Activated naive CD8-positive, alpha-beta T cell (primary cell): ENCODE data around the gene BLOC1S4.

Experiments
- H3K27ac Mint-ChIP-seq: one replicate; pipeline ENCODE4 v1.8.0; 2021; ENCODE audit warnings: mixed read lengths
- H3K27me3 Mint-ChIP-seq: one replicate; pipeline ENCODE4 v1.8.0; 2021; ENCODE audit warnings: mixed read lengths
- H3K36me3 Mint-ChIP-seq: one replicate; pipeline ENCODE4 v1.8.0; 2021; ENCODE audit warnings: mixed read lengths
- H3K4me1 Mint-ChIP-seq: one replicate; pipeline ENCODE4 v1.8.0; 2021; ENCODE audit warnings: low read depth, mixed read lengths
- H3K4me3 Mint-ChIP-seq: one replicate; pipeline ENCODE4 v1.8.0; 2021; ENCODE audit warnings: mild to moderate bottlenecking, mixed read lengths
- H3K9me3 Mint-ChIP-seq: one replicate; pipeline ENCODE4 v1.8.0; 2021; ENCODE audit warnings: low read depth, mixed read lengths

BLOC1S4 gene

DNA sequence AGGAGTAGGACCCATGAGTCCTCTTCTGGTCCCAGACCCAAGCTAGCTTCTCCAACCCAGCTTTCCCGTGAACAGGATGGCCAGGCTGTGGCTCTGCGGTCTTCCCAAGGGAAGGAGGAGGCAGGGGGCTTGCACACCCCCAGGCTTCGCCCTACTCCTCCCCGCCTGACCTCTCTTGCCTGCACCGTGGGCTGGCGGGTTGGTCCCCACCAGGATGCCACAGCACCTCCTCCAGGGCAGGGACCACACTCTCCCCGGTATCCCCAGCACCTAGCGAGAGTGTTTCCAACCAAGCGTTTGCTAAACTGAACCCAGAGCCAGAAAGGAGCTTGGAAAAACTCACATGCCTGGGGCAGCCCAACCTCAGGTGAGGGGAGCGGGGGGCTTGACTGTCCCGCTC lies 31.3 kb upstream of the BLOC1S4 start:
- Mint-ChIP-seq H3K27me3 (no peaks in the 10 kb centered on the region), H3K27ac (no peak overlapping the region), H3K36me3 (peaks cover 6% of the 10 kb centered on the region), H3K9me3 (no peaks in the 10 kb centered on the region), H3K4me3 (no peak overlapping the region), H3K4me1 (peaks cover 42% of the 10 kb centered on the region)

DNA sequence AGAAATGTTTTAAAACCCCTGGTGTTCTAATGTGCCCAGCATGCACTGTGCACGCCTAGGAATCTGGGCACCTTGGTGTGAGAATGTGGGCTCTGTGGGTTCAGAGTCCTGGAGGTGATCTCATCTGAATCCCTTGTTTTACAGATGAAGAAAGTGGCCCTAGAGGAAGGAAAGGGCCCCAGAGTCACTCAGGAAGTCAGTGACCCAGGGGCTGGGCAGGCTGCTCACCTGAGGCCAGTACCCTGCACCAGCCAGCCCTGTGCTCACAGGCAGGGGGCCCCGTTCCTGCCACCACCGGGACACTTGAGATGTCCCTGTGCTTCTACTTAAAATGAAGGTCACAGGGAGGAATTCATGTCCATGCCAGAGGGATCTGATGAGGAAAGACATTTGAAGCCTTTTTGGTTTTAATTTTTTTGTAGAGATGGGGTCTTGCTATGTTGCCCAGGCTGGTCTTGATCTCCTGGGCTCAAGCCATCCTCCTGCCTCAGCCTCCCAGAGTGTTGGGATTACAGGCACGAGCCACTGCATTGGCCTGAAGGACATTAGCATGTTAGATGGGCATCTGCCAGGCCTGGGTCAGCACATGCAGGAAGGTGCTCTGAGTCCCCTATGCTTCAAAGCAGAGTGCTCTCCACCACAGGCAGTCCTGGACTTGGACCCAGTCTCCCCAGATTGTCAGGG lies 29.7 kb upstream of the BLOC1S4 start:
- Mint-ChIP-seq H3K9me3 (no peaks in the 10 kb centered on the region), H3K36me3 (no peaks in the 10 kb centered on the region), H3K27ac (no peak overlapping the region), H3K4me3 (no peak overlapping the region), H3K4me1 (peaks cover 53% of the 10 kb centered on the region), H3K27me3 (no peaks in the 10 kb centered on the region)

DNA sequence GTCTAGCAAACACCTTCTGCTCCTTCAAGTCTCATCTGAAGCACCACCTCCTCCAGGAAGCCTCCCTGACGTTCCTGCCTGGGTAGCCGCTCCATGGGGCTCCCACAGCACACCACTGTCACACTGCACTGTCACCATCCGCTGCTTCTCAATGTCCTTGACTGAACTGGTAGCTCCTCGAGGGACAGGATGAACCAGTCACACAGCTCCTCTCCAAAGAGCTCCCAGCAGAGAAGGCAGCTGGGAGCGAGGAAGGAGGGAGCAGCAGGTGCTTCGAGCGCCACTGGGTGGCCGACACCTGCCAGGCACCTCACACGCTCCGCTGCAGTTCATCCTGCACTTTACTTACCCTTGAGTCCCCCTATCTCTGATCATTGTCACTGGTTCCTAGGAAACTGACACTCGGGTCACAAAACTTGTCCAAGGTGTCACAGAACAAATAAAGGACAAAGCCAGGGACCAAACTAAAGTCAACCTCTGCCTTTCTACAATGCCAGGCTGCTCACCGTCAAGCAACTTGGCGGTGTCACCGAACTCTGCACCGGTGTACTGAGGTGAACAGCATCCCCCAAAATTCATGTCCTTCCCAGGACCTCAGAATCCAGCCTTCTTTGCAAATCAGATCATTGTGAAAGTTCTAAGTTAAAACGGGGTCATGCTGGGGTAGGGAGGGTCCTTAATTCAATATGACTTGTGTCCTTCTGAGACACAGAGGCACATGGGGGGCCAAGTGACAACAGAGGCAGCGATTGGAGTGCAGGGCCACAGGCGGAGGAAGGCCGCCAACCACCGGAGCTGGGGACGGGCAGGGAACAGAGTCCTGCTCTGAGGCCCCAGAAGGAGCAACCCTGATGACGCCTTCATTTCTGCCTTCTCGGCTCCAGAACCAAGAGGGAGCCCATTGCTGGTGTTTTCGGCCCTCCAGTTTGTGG lies 27.8 kb upstream of the BLOC1S4 start:
- Mint-ChIP-seq H3K9me3 (no peaks in the 10 kb centered on the region), H3K4me1 (peaks cover 66% of the 10 kb centered on the region), H3K27me3 (no peaks in the 10 kb centered on the region), H3K4me3 (peak overlapping the region; percentile 77), H3K36me3 (no peaks in the 10 kb centered on the region), H3K27ac (peak overlapping the region; percentile 87)

DNA sequence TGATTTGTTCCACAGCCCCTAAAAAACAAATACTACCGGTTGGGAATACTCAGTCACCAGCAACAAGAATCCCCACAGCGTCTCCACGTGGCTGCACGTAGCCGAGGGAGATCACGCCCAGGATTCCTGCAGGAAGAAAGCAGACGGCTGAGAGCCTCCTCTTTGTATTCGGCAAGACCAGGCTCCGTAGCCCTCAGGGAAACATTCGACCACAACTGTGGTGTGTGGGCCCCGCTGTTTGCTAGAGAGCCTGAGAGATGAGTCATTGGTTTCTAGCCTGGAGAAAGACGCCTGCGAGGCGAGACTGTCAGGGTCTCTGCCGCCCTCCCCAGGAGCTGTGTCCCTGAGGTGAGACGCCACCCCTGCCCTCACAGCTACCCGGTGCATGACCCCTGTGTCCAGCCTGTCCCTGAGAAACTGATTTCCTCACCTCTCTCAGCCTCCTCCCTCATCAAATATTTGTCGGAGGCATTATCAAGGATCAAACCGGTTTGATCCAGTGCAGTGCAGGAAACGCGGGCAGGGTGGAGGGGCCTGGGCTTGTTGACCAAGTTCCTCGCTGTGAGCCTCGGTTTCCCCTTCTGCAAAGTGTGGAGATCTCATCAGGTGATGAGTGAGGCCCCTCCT lies 27.0 kb upstream of the BLOC1S4 start:
- Mint-ChIP-seq H3K36me3 (no peaks in the 10 kb centered on the region), H3K27me3 (no peaks in the 10 kb centered on the region), H3K4me3 (peak overlapping the region; percentile 77), H3K4me1 (peaks cover 74% of the 10 kb centered on the region), H3K27ac (peak overlapping the region; percentile 87), H3K9me3 (no peaks in the 10 kb centered on the region)

DNA sequence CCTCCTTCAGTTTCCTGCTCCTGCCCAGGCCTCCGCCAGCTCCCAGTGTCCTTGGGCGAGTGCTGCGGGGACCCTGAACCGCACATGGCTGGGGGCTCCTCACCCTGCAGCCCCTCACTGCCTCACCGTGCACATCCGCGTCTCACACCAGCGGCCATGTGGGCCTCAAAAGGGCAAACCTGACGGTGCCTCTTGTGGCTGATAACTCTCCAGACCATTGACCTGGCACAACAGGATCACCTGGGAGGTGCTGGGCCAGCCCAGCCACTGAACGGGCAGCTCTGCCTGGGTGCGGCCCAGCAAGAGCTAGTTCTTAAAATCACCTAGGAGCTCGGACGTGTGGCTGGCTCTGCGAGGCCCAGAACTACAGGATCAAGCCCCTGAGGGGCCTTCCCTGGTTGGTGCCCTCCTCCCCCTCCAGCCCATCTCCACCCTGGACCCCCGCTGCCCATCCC lies 26.4 kb upstream of the BLOC1S4 start:
- Mint-ChIP-seq H3K9me3 (no peaks in the 10 kb centered on the region), H3K27me3 (no peaks in the 10 kb centered on the region), H3K27ac (peak overlapping the region; percentile 87), H3K4me1 (peaks cover 78% of the 10 kb centered on the region), H3K36me3 (no peaks in the 10 kb centered on the region), H3K4me3 (peak overlapping the region; percentile 77)

DNA sequence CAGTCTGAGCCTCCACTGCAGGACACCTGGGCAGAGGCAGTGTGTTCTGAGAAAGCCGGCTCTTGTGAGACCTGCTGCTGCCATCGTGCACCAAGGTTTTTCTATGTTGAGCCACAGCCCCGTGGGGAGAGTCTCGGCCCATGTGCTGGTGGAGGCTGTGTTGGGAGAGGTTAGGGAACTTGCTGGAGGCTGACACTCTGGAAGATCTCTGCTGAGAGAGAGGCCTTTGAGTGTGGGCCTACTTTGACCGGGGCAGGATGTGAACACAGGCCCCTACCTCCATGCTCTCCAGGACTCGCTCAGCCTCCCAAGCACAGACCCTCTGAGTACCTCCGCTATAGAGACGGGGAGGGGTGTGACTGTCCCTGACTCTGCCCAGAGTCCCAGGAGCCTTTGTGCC lies 23.6 kb upstream of the BLOC1S4 start:
- Mint-ChIP-seq H3K9me3 (no peaks in the 10 kb centered on the region), H3K27ac (peak overlapping the region; percentile 86), H3K4me3 (no peak overlapping the region), H3K36me3 (no peaks in the 10 kb centered on the region), H3K4me1 (peaks cover 91% of the 10 kb centered on the region), H3K27me3 (no peaks in the 10 kb centered on the region)

DNA sequence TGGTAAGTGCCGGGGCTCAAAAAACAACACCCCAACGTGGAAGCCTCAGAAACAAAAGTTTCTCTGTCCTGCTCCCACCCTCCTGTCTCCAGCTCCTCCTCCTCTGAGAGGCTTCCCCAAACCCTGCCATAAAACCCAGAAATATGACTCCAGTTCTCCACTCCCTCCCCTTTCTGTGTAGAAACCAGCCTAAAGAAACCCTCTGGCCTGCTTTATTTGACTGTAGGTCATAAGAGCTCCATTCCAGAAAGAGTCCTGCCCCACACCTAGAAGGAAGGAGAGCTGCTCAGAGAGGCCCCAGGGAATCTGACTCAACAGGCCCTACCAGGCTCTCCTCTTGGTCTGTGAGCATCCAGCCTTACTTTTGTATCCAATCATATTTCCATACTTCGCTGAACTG lies 23.2 kb upstream of the BLOC1S4 start:
- Mint-ChIP-seq H3K4me3 (no peak overlapping the region), H3K27ac (peak overlapping the region; percentile 86), H3K27me3 (no peaks in the 10 kb centered on the region), H3K9me3 (no peaks in the 10 kb centered on the region), H3K36me3 (no peaks in the 10 kb centered on the region), H3K4me1 (peaks cover 88% of the 10 kb centered on the region)

DNA sequence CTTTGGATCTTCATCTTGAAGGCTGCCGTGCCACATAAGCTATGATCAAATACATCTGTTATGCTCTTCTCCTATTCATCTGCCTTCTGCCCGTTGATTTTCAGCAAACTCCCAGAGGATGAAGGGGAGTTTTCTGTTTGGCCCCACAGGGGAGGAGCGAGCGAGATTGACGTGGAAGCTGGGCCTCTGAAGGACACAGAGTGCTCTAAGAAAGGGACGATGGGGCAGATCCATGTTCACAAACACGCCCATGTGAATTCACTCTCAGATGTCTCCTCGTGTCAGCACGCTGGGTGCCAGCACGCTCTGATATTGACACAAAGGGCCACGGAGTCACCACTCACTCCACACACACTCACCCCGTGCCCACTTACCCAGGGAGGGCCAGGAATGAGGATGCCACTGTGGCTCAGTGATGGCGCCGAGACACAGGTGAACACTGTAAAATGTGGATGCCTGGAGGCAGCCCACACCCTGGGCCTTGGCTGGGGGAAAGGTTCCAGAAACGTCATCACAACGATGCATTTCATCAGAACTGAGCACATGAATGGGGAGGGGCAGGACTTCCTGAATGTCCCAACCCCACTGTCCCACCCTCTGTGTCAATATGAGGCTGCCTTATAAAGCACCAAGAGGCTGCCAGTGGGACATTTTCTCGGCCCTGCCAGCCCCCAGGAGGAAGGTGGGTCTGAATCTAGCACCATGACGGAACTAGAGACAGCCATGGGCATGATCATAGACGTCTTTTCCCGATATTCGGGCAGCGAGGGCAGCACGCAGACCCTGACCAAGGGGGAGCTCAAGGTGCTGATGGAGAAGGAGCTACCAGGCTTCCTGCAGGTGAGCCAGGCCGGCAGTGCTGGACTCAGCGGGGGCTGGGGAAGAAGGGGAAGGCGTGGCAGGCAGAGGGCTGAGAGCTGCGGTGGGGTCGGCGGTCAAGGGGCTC lies 22.5 kb upstream of the BLOC1S4 start, which contains the start of gene S100P:
TSS of gene S100P (plus strand) at position 648 of the 946 bp plus-strand sequence. CDS start at position 703, 55 bp downstream.
- no peaks in the 10 kb centered on the region for H3K9me3 Mint-ChIP-seq
- H3K36me3 Mint-ChIP-seq, result no peaks in the 10 kb centered on the region
- peaks cover 87% of the 10 kb centered on the region for H3K4me1 Mint-ChIP-seq
- H3K4me3 Mint-ChIP-seq, result peak within 1 kb of the TSS; percentile 59
- H3K27ac Mint-ChIP-seq, result peak within 1 kb of the TSS; percentile 86
- no peaks in the 10 kb centered on the region for H3K27me3 Mint-ChIP-seq

DNA sequence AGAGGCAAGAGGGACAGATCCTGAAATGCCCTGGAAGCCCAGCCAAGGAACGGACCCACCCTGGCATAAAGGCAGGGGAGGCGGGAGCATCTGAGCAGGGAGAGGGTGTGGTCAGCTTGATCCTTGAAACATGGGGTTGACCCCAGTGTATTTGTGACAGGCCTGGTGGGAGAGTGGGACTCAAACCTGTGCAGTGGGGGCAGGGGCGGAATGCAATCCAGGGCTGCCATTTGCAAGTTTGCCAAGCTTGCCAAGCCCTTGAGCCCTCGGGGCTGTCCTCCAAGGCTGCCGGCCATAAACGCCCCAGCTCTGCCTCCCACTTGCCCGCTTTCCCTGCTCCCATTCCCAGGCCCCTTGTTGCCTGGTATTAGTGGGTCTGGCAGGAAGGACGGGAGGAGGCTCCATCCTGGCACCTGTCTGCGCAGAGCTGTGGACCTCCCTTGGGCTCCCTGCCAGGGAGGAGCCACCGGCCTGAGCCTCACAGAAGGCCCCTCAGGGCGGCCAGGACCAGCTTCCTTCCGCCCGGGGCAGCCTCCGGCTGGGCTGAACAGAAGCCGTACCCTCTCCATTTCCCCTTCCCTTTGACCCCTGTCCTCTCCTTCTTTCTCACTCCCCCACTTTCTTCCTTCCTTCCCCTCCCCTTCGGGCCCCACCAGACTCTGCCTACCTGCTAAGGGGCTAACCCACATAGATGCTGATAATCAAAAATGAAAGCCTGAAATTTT lies 21.6 kb upstream of the BLOC1S4 start:
- no peaks in the 10 kb centered on the region for H3K27me3 Mint-ChIP-seq
- H3K4me3 Mint-ChIP-seq, result peak overlapping the region; percentile 59
- H3K36me3 Mint-ChIP-seq, result no peaks in the 10 kb centered on the region
- H3K27ac Mint-ChIP-seq, result peak overlapping the region; percentile 78
- H3K9me3 Mint-ChIP-seq, result no peaks in the 10 kb centered on the region
- H3K4me1 Mint-ChIP-seq, result peaks cover 84% of the 10 kb centered on the region

DNA sequence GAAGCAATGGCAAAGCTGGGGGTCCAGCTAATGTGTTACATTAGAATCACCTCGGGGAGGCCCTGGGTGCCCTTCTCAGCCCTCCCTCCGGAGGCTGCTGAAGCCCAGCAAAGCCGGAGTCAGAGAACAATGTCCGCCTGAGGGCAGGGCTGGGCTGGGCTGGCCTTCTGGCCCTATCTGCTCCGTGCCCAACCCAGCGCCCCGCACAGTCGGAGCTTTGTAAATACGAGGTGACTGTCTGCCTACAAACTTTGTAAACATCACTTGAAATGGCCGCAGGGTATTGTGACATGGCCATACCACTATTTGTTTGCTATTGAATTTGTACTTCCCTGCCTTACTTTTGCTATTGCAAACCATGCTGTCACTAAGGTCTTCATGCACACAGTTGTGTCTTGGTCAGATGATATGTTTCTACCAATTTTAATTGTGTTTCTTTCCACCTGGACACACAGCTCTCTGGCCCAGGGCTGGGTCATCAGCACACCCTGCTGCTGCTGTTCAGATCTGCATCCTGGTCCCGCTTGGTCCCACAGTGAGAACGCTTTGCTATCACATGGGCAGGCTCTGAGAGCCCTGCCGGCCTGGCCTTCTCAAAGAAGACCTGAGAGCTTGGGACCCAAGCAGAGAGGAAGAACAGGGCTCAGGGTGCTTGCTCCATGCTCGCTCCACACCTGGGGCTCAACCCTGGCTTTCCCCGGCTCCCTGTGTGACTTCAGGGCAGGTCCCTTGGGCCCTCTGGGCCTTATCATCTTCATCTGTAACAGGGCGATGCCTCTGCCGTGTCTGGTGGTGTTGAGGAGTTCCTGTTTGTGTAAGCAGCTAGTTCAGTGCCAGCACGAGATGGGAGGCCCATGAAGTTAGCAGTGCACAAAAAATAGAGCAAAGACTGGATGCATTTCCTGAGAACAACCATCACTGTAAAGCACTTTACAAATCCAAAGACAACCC lies 20.0 kb upstream of the BLOC1S4 start:
- peak overlapping the region; percentile 76 for H3K4me3 Mint-ChIP-seq
- no peaks in the 10 kb centered on the region for H3K27me3 Mint-ChIP-seq
- H3K4me1 Mint-ChIP-seq, result peaks cover 75% of the 10 kb centered on the region

DNA sequence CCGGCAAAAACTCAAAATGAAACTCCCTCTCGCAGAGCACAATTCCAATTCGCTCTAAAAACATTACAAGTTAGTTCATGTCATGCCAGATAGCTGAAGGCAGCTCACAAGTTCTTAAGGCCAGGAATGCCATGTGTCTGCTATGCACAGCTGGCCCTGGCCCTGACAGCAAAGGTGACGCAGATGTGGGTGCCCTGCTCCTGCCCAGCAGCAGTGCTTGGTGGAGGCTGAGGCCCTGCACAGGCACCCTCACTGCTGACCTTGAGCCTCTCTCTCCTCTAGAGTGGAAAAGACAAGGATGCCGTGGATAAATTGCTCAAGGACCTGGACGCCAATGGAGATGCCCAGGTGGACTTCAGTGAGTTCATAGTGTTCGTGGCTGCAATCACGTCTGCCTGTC lies 19.4 kb upstream of the BLOC1S4 start:
- Mint-ChIP-seq H3K27me3 (no peaks in the 10 kb centered on the region), H3K4me1 (peaks cover 71% of the 10 kb centered on the region), H3K4me3 (peak overlapping the region; percentile 76), H3K9me3 (no peaks in the 10 kb centered on the region), H3K36me3 (peaks cover 4% of the 10 kb centered on the region), H3K27ac (peak overlapping the region; percentile 97)

More for the DNA sequence above, 20.0 kb upstream of the BLOC1S4 start:
- peaks cover 4% of the 10 kb centered on the region for H3K36me3 Mint-ChIP-seq
- no peaks in the 10 kb centered on the region for H3K9me3 Mint-ChIP-seq
- peak overlapping the region; percentile 97 for H3K27ac Mint-ChIP-seq

DNA sequence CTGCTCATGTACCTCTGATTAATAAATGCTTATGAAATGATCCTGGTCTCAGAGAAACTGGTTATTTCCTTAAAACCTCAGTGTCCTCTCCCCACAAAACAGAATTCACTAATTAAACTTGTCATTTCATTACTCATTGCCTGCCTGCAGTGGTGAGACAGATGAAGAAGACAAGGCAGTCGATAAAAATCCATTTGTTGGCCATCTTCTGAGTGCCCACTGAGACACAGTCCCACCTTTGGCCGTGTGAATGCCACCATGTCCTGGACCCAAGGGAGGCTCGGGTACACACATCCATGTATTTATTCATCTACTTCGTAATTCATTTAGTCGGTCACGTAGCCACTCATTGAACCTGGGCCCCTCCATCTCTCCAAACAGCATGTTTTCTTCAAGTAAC lies 18.8 kb upstream of the BLOC1S4 start:
- Mint-ChIP-seq H3K4me1 (peaks cover 70% of the 10 kb centered on the region), H3K4me3 (peak overlapping the region; percentile 76), H3K36me3 (peaks cover 4% of the 10 kb centered on the region), H3K27me3 (no peaks in the 10 kb centered on the region), H3K9me3 (no peaks in the 10 kb centered on the region), H3K27ac (peak overlapping the region; percentile 97)

DNA sequence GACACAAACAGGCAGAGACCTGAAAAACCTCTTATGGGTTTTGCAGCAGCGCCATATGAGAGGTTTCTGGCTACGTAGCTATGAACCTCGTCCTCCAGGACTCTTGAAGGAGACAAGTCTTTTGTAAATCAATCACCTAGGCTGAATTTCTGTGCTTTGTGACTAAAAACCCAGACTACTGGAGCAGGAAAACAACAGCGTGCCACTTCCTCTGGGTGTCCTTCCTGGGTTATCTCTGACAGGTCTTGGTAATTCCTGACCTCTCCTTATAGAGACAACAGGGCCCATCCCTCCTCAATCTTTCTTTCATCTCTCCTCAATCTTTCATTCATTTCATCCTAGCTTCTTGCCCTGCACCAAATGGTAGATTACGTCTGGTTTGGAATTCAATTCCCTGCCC lies 16.6 kb upstream of the BLOC1S4 start:
- H3K4me3 Mint-ChIP-seq, result no peak overlapping the region

More for the DNA sequence above, 16.6 kb upstream of the BLOC1S4 start:
- Mint-ChIP-seq H3K27me3 (no peaks in the 10 kb centered on the region), H3K27ac (peak overlapping the region; percentile 70), H3K9me3 (no peaks in the 10 kb centered on the region), H3K4me1 (peaks cover 60% of the 10 kb centered on the region), H3K36me3 (peaks cover 9% of the 10 kb centered on the region)
